Sigmoid colon (tissue), 7 donors: ENCODE measurements around the gene ANKRD50. TPM values are rescaled to one million over a fixed set of nuclear protein-coding genes. Genes with fewer than 3 reads are reported as not detected.

ENCODE experiments used
- DNase-seq: peaks from one replicate; pipeline ENCODE4 v3.0.0-alpha.2; 2019
- H3K27ac ChIP-seq, 4 donors: fragments of 200-600 bp; sonication (generic); one replicate each; pipeline ENCODE4 v1.5.1; 2016 to 2019; ENCODE audit warnings: mild to moderate bottlenecking in 1 of 4
- H3K27me3 ChIP-seq, 3 donors: fragments of 200-600 bp; sonication (generic); one replicate each; pipeline ENCODE4 v1.5.1; 2019; ENCODE audit warnings: mild to moderate bottlenecking in 1 of 3
- H3K36me3 ChIP-seq, 4 donors: fragments of 200-600 bp; sonication (generic); one replicate each; pipeline ENCODE4 v1.5.1; 2016 to 2019
- H3K4me1 ChIP-seq, 4 donors: fragments of 200-600 bp; sonication (generic); one replicate each; pipeline ENCODE4 v1.5.1; 2017 to 2019
- H3K4me3 ChIP-seq, 4 donors: fragments of 200-600 bp; sonication (generic); one replicate each; pipeline ENCODE4 v1.5.1; 2017 to 2019; ENCODE audit warnings: mild to moderate bottlenecking in 2 of 4, moderate library complexity in 1 of 4
- H3K9me3 ChIP-seq, 4 donors: fragments of 200-600 bp in 3 of 4; sonication (generic) in 3 of 4; one replicate each; pipeline versions ENCODE4 v1.5.1 to v1.6.1; 2013 to 2019
- CTCF ChIP-seq, 4 experiments: fragments of 450-650 bp in 3 of 4; fragments of 200-600 bp in 1 of 4; IDR thresholded peaks; one replicate each; pipeline ENCODE4 v1.5.1; 2016 to 2019; ENCODE audit warnings: antibody characterized with exemption in 4 of 4, mild to moderate bottlenecking in 3 of 4, moderate library complexity in 2 of 4
- EP300 ChIP-seq, 4 donors: sonication (generic); formaldehyde crosslinking; IDR thresholded peaks; one replicate each; pipeline ENCODE4 v1.6.1; 2017; ENCODE audit warnings: antibody characterized with exemption in 4 of 4
- POLR2A ChIP-seq, 2 donors: fragments of 450-650 bp; IDR thresholded peaks; one replicate each; pipeline ENCODE4 v1.6.1; 2016; ENCODE audit warnings: antibody characterized with exemption in 2 of 2, mild to moderate bottlenecking in 2 of 2, moderate library complexity in 2 of 2
- POLR2AphosphoS5 ChIP-seq, 4 donors: sonication (generic); formaldehyde crosslinking; IDR thresholded peaks; one replicate each; pipeline ENCODE4 v1.6.1; 2017; ENCODE audit warnings: antibody characterized with exemption in 4 of 4
- WGBS, 2 donors: extraction: QIAGEN DNeasy Blood & Tissue Kit; methylation state at CpG; one replicate each; pipeline ENCODE4 v1.1.7; 2013; 5-methylcytosine and 5-hydroxymethylcytosine counted together
- intact Hi-C: fragments of 100-400 bp; cut with DNase I; formaldehyde crosslinking; loops from one replicate; pipeline ENCODE4 v1.15.1; 2023
- polyA plus RNA-seq, 3 donors: library from polyadenylated mRNA; stranded (reverse); fragments of 200-250 nt; gene quantifications; one replicate each; pipeline ENCODE4 v1.2.3, GENCODE V29; 2013
- total RNA-seq, 4 donors: library from RNA; depleted of rRNA; stranded (reverse); fragments of >200 nt; gene quantifications; one replicate each; pipeline ENCODE4 v1.1.0, GENCODE V29; 2016
- donor health status: healthy with polysubstance abuse.
- donor health status: Bipolar disorder and iron deficiency.
- donor health status: healthy.

ANKRD50 gene
- total and polyA plus RNA-seq, 7 donors = 1.8 to 24.9 (median 12.5) TPM

- H3K4me3 ChIP-seq = no peak overlapping the region
- no peaks in the 10 kb centered on the region for H3K4me1 ChIP-seq
- intact Hi-C loops = no loop called here
- no peaks in the 10 kb centered on the region for H3K9me3 ChIP-seq
- peaks cover 0 to 10% (median 2%) of the 10 kb centered on the region in 4 donors for H3K36me3 ChIP-seq
- DNase-seq = no peak
- H3K27ac ChIP-seq = no peak overlapping the region
- no peaks in the 10 kb centered on the region for H3K27me3 ChIP-seq
- TF ChIP-seq EP300 (IDR thresholded peaks at IDR 0.05) = no peak
- no peak for TF ChIP-seq CTCF (IDR thresholded peaks at IDR 0.05)
- TF ChIP-seq POLR2A (IDR thresholded peaks at IDR 0.05) = no peak
- TF ChIP-seq POLR2AphosphoS5 (IDR thresholded peaks at IDR 0.05) = no peak
- WGBS, 2 donors = 95 to 97% methylated on average over 30 of the region's 30 CpGs
These were observed 61.9 kb downstream of the ANKRD50 start for GRCh38 chr4:124650614-124651013.

DNA sequence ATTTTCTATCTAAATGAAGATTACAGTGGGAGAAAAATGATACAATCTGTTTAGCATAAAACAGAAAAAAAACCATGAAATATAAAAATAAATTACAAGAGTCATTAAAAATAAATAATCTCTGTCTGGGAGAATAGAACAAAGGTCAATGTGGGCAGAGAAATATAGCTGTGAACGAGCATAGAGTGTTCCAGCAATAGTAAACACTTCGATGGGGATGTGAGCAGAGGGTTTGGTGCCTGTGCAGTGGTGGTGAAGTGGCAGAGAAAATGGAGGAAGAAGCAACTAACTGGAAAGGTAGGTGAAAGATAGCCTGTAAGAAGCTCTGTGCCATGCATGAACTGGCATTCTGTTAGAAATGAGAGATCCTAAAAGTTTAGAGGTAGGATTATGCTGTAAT, 64.9 kb downstream of the ANKRD50 start:
- DNase-seq = no peak
- TF ChIP-seq POLR2AphosphoS5 (IDR thresholded peaks at IDR 0.05) (no peak), POLR2A (IDR thresholded peaks at IDR 0.05) (no peak), EP300 (IDR thresholded peaks at IDR 0.05) (no peak), CTCF (IDR thresholded peaks at IDR 0.05) (no peak)
- 36 to 71% methylated on average over 2 of the region's 2 CpGs for WGBS, 2 donors
- intact Hi-C loops = no loop called here
- no peaks in the 10 kb centered on the region for H3K9me3 ChIP-seq
- H3K27me3 ChIP-seq = no peaks in the 10 kb centered on the region
- H3K36me3 ChIP-seq = peaks cover 0 to 10% (median 2%) of the 10 kb centered on the region in 4 donors
- H3K27ac ChIP-seq = no peak overlapping the region
- no peaks in the 10 kb centered on the region for H3K4me1 ChIP-seq
- H3K4me3 ChIP-seq = no peak overlapping the region

GRCh38 chr4:124644621-124645020, 67.9 kb downstream of the ANKRD50 start:
- TF ChIP-seq CTCF (IDR thresholded peaks at IDR 0.05) = no peak
- TF ChIP-seq EP300 (IDR thresholded peaks at IDR 0.05) = no peak
- no peak for TF ChIP-seq POLR2A (IDR thresholded peaks at IDR 0.05)
- TF ChIP-seq POLR2AphosphoS5 (IDR thresholded peaks at IDR 0.05) = no peak
- Histone ChIP-seq H3K27me3 (no peaks in the 10 kb centered on the region), H3K4me3 (no peak overlapping the region), H3K9me3 (no peaks in the 10 kb centered on the region), H3K27ac (no peak overlapping the region), H3K4me1 (no peaks in the 10 kb centered on the region), H3K36me3 (no peaks in the 10 kb centered on the region)
- 94% methylated on average over 3 of the region's 3 CpGs for WGBS, 2 donors
- no peak for DNase-seq
- intact Hi-C loops = no loop called here

- Histone ChIP-seq H3K4me3 (no peak overlapping the region), H3K27ac (no peak overlapping the region), H3K4me1 (no peaks in the 10 kb centered on the region), H3K36me3 (no peaks in the 10 kb centered on the region), H3K9me3 (no peaks in the 10 kb centered on the region), H3K27me3 (no peaks in the 10 kb centered on the region)
- intact Hi-C loops = no loop called here
- TF ChIP-seq CTCF (IDR thresholded peaks at IDR 0.05) (no peak), POLR2AphosphoS5 (IDR thresholded peaks at IDR 0.05) (no peak), EP300 (IDR thresholded peaks at IDR 0.05) (no peak), POLR2A (IDR thresholded peaks at IDR 0.05) (no peak)
- WGBS, 2 donors = 92% methylated on average over 3 of the region's 3 CpGs
- no peak for DNase-seq
These were observed 69.7 kb downstream of the ANKRD50 start for GRCh38 chr4:124642846-124643245.

DNA sequence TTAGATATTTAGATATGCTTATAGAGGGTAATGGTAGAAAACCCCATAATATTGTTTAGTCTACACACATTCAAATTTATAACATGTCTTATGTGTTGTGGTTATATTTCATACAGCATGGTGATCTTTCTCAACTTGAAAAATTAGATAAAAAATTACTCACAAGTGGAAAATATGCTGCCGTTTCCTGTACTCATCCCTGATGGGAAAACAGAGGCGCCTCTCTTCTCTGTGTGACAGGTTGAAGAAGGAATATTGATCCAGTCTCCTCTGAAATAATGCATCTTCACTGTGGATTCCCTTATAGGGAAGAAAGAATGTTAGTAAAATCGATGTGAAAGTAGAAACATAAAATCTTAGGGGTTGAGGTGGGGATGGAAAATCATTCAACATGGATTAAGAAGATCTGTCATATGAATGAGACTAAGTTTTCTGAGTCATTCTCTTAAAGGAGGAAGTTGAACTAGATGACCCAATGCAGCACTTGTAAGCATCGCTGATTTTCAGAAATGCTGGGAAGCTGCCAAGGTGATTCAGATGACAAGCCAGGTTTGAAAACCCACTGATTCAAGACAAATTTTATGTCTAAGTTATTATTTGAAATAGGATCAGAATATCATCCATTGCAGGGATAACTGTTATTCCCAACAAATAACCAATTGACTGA, 70.7 kb downstream of the ANKRD50 start:
- DNase-seq = no peak
- no peak for TF ChIP-seq POLR2AphosphoS5 (IDR thresholded peaks at IDR 0.05)
- TF ChIP-seq POLR2A (IDR thresholded peaks at IDR 0.05) = no peak
- no peak for TF ChIP-seq EP300 (IDR thresholded peaks at IDR 0.05)
- TF ChIP-seq CTCF (IDR thresholded peaks at IDR 0.05) = no peak
- Histone ChIP-seq H3K27me3 (no peaks in the 10 kb centered on the region), H3K9me3 (no peaks in the 10 kb centered on the region), H3K27ac (no peak overlapping the region), H3K4me1 (no peaks in the 10 kb centered on the region), H3K4me3 (no peak overlapping the region), H3K36me3 (no peaks in the 10 kb centered on the region)
- WGBS, 2 donors = 66 to 75% methylated on average over 4 of the region's 4 CpGs
- intact Hi-C loops = no loop called here
